Mucosa of rectum (tissue), 2 donors: ENCODE results near the gene ARHGAP6.
"Not testable (repeated sequence)": the region's sequence is repeated elsewhere in the genome, so short reads cannot be mapped to it uniquely, and the experiment has no call there.

Source experiments
- H3K27ac ChIP-seq, 2 donors: one replicate each; pipeline ENCODE4 v1.7.0; 2013; ENCODE audit warnings: inconsistent platforms in 2 of 2, low read depth in 2 of 2, low read length in 2 of 2
- H3K27me3 ChIP-seq, 2 donors: one replicate each; pipeline ENCODE4 v1.7.0; 2013; ENCODE audit warnings: low read length in 2 of 2; ENCODE audit not compliant: control insufficient read depth in 2 of 2, insufficient read depth in 2 of 2
- H3K36me3 ChIP-seq, 2 donors: one replicate each; pipeline ENCODE4 v1.7.0; 2013; ENCODE audit warnings: low read length in 2 of 2; ENCODE audit not compliant: control insufficient read depth in 2 of 2, insufficient read depth in 2 of 2
- H3K4me1 ChIP-seq, 2 donors: one replicate each; pipeline ENCODE4 v1.7.0; 2013; ENCODE audit warnings: low read length in 2 of 2, mild to moderate bottlenecking in 1 of 2; ENCODE audit not compliant: control insufficient read depth in 2 of 2, insufficient read depth in 2 of 2
- H3K4me3 ChIP-seq, 2 donors: one replicate each; pipeline ENCODE4 v1.7.0; 2013; ENCODE audit warnings: low read length in 2 of 2
- H3K9ac ChIP-seq, 2 donors: one replicate each; pipeline ENCODE4 v1.7.0; 2013; ENCODE audit warnings: low read length in 2 of 2, low read depth in 1 of 2, mild to moderate bottlenecking in 1 of 2
- H3K9me3 ChIP-seq, 2 donors: one replicate each; pipeline ENCODE4 v1.7.0; 2013; ENCODE audit warnings: low read length in 2 of 2; ENCODE audit not compliant: control insufficient read depth in 2 of 2
- donor health status: healthy.
- donor health status: Normal muscosa, but diverticular disease.

The ARHGAP6 gene

GRCh38 chrX:11137543-11138139, 528.1 kb downstream of the ARHGAP6 start:
- Histone ChIP-seq H3K27ac (no peak overlapping the region), H3K4me3 (no peak overlapping the region), H3K4me1 (no peaks in the 10 kb centered on the region), H3K9me3 (no peaks in the 10 kb centered on the region), H3K36me3 (no peaks in the 10 kb centered on the region), H3K27me3 (no peaks in the 10 kb centered on the region), H3K9ac (no peak overlapping the region)

DNA sequence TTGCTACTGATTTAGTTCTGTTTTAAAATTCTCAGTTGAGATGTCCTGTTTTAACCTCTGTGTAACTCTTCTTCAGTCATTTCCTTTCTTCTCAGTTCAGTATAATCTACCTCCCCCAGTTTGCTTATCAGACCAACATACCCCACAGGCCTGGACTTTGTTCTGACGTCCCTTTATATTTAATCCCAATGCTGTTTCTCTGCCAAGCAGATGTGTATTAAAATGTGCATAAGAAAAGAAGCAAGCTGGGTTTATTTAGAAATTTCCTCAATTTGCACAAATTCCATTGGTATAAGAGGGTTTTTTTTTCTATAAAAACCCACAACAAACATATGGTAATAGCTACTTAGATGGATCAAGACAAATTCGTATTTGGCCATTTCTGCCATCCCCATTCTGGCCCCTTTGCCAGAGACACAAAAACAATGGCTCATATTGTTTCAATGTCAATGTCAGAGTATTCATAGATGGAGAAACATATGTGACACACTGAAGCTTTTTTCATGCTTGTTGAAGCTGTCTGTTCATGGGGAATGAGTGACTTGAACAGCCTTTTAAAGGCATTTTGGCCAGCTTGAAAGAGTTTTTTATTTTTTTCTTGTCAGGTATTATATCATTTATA, 530.0 kb downstream of the ARHGAP6 start:
- no peaks in the 10 kb centered on the region for H3K9me3 ChIP-seq
- H3K27me3 ChIP-seq: no peaks in the 10 kb centered on the region
- no peaks in the 10 kb centered on the region for H3K4me1 ChIP-seq
- H3K4me3 ChIP-seq: no peak overlapping the region
- H3K36me3 ChIP-seq: no peaks in the 10 kb centered on the region
- H3K27ac ChIP-seq: no peak overlapping the region
- no peak overlapping the region for H3K9ac ChIP-seq

GRCh38 chrX:11131146-11131545, 534.6 kb downstream of the ARHGAP6 start:
- no peaks in the 10 kb centered on the region for H3K27me3 ChIP-seq
- H3K9ac ChIP-seq: no peak overlapping the region
- H3K4me1 ChIP-seq: peaks cover 3 to 4% of the 10 kb centered on the region in 2 donors
- H3K36me3 ChIP-seq: no peaks in the 10 kb centered on the region
- H3K9me3 ChIP-seq: no peaks in the 10 kb centered on the region
- no peak overlapping the region for H3K4me3 ChIP-seq
- no peak overlapping the region for H3K27ac ChIP-seq

DNA sequence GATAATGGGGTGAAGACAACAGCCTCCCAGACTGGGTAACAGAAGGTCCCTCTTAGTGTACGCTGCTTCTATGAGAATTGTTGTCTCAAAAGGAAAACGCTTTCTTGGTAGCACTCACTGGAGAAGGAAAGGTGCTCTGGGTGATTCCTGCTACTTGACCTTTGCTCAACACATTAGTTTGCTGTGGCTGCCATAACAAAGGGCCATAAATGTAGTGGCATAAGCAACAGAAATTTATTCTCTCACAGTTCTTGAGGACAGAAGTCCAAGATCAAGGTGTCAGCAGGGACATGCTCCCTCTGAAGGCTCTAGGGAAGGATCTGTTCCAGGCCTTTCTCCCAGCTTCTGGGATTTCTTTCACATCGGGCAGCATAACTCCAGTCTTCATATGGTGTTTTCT, 535.6 kb downstream of the ARHGAP6 start:
- H3K9ac ChIP-seq: no peak overlapping the region
- H3K4me1 ChIP-seq: peaks cover 3 to 4% of the 10 kb centered on the region in 2 donors
- no peaks in the 10 kb centered on the region for H3K27me3 ChIP-seq
- no peaks in the 10 kb centered on the region for H3K36me3 ChIP-seq
- H3K27ac ChIP-seq: peak overlapping the region in 1 of 2 donors; percentile 38
- no peak overlapping the region for H3K4me3 ChIP-seq
- H3K9me3 ChIP-seq: no peaks in the 10 kb centered on the region

- Histone ChIP-seq H3K4me1 (peaks cover 3 to 4% of the 10 kb centered on the region in 2 donors), H3K9me3 (no peaks in the 10 kb centered on the region), H3K4me3 (no peak overlapping the region), H3K36me3 (no peaks in the 10 kb centered on the region), H3K27me3 (no peaks in the 10 kb centered on the region), H3K27ac (no peak overlapping the region), H3K9ac (no peak overlapping the region)
These were observed 536.1 kb downstream of the ARHGAP6 start for GRCh38 chrX:11129534-11130105.

GRCh38 chrX:11125060-11125459, 540.7 kb downstream of the ARHGAP6 start:
- Histone ChIP-seq H3K4me1 (peaks cover 3 to 4% of the 10 kb centered on the region in 2 donors), H3K9ac (no peak overlapping the region), H3K4me3 (no peak overlapping the region), H3K9me3 (no peaks in the 10 kb centered on the region), H3K36me3 (peaks cover 10 to 17% of the 10 kb centered on the region in 2 donors), H3K27me3 (no peaks in the 10 kb centered on the region), H3K27ac (no peak overlapping the region)

DNA sequence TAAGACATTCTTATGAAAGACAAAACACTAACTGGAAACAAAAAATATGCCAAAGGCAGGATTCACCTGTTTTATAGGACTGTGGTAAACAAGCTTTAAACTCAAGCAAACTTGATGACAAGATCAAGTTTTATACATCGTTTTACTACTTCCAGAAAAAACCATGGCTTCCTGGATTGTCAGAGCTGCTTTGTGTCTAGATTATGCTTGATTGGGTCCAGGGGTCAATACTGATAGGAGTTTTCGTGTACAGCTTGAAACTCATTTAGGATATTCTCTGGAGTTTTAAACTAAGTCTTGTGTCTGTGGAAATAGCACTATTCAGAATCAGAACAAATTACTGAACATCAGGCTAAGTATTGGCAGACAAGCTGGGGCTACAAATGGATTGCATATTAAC, 541.6 kb downstream of the ARHGAP6 start:
- peaks cover 10 to 19% of the 10 kb centered on the region in 2 donors for H3K36me3 ChIP-seq
- peaks cover 0 to 2% of the 10 kb centered on the region in 2 donors for H3K4me1 ChIP-seq
- peak overlapping the region in 1 of 2 donors; percentile 50 for H3K27ac ChIP-seq
- H3K9me3 ChIP-seq: no peaks in the 10 kb centered on the region
- H3K27me3 ChIP-seq: no peaks in the 10 kb centered on the region
- no peak overlapping the region for H3K9ac ChIP-seq
- H3K4me3 ChIP-seq: no peak overlapping the region

DNA sequence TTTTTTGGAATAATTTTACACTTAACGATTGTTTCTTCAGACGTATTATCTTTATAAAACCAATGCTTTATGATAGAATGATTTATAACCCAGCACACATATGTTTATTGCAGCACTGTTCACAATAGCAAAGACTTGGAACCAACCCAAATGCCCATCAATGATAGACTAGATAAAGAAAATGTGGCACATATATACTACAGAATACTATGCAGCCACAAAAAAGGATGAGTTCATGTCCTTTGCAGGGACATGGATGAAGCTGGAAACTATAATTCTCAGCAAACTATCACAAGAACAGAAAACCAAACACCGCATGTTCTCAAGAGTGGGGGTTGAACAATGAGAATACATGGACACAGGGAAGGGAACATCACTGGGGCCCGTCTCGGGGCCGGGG, 542.6 kb downstream of the ARHGAP6 start:
- peaks cover 16 to 25% of the 10 kb centered on the region in 2 donors for H3K36me3 ChIP-seq
- H3K4me3 ChIP-seq, H3K9me3 ChIP-seq, H3K27ac ChIP-seq, H3K9ac ChIP-seq, H3K4me1 ChIP-seq, H3K27me3 ChIP-seq: not testable (repeated sequence)

DNA sequence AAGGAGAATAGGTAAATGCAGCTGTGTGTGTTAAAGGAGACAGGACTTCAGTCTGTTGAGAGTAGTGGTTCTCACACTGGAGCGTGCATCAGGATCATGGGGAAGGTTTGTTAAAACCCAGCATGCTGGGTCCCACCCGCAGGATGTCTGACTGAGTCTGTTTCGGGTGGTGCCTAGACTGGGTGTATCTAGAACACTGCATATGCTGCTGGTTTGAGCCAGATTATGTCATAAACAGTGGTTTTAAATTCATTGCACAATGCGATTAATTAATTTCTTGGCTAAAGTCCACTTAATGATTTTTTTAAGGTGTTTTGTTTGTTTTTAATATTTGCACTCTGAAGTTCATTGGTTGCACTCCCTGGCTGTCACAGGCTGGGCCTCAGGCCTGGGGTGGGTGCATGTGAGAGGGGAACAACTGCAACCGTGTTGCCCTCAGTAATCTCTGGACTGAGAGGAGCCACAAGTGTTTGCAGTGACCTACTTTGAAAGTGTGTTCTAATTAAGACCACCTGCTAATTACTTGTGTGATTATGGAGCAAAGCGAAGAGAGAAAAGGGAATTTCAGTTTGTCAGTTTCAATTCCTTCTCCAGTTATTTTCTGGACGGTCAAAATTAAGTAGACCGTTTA, 546.3 kb downstream of the ARHGAP6 start:
- peaks cover 30 to 50% of the 10 kb centered on the region in 2 donors for H3K36me3 ChIP-seq
- no peak overlapping the region for H3K27ac ChIP-seq
- H3K27me3 ChIP-seq: no peaks in the 10 kb centered on the region

GRCh38 chrX:11117745-11118144, 548.0 kb downstream of the ARHGAP6 start:
- Histone ChIP-seq H3K9ac (no peak overlapping the region), H3K36me3 (peaks cover 33 to 54% of the 10 kb centered on the region in 2 donors), H3K9me3 (no peaks in the 10 kb centered on the region), H3K4me3 (no peak overlapping the region), H3K27ac (no peak overlapping the region), H3K27me3 (no peaks in the 10 kb centered on the region), H3K4me1 (peaks cover 4 to 14% of the 10 kb centered on the region in 2 donors)

More for the DNA sequence above, 546.3 kb downstream of the ARHGAP6 start:
- Histone ChIP-seq H3K9ac (no peak overlapping the region), H3K9me3 (no peaks in the 10 kb centered on the region), H3K4me3 (no peak overlapping the region), H3K4me1 (peaks cover 0 to 4% of the 10 kb centered on the region in 2 donors)
